GM12878 (cell line): Measurements from ENCODE around the gene GID8. TPM values are rescaled to one million over a fixed set of nuclear protein-coding genes. Genes with fewer than 3 reads are reported as not detected.

Experiments used
- ATAC-seq: fragments of 200-7000 bp; cut with Tn5 transposase; 3 replicates; pipeline ENCODE4 v1.9.1; 2020; ENCODE audit warnings: mild to moderate bottlenecking, moderate library complexity
- BruUV-seq: library from RNA; stranded (reverse); fragments of 400-500 nt; replicated peaks from 2 replicates; lab custom pipeline; 2021; lab: Mats Ljungman, UMichigan
- CTCF ChIA-PET: fragments of 300-600 bp; sonication (Branson Sonifier 250); formaldehyde crosslinking; extraction: SDS; loops from one replicate; lab custom pipeline; 2021; ENCODE audit warnings: inconsistent platforms; lab: Yijun Ruan, JAX
- POLR2A ChIA-PET: fragments of 350-600 bp; formaldehyde crosslinking; extraction: SDS; loops from one replicate; lab custom pipeline; 2021; ENCODE audit warnings: inconsistent platforms; lab: Charles Lee
- RAD21 ChIA-PET: fragments of 300-600 bp; sonication (Branson Sonifier 250); formaldehyde crosslinking; loops from one replicate; lab custom pipeline; 2023; ENCODE audit warnings: antibody characterized with exemption; ENCODE audit not compliant: unreplicated experiment; lab: Charles Lee
- SMC1A ChIA-PET: fragments of 300-600 bp; sonication (Branson Sonifier 250); formaldehyde crosslinking; loops from one replicate; lab custom pipeline; 2023; ENCODE audit not compliant: unreplicated experiment, uncharacterized antibody; lab: Charles Lee
- DNase-seq: peaks from one replicate; pipeline ENCODE4 v3.0.0-alpha.2; 2011; ENCODE audit warnings: low read depth, low spot score
- FAIRE-seq: peaks from 3 replicates; lab custom pipeline; 2011; peaks lifted over from hg19 to GRCh38; lab: Jason Lieb, UNC
- H2AFZ ChIP-seq: 2 replicates; pipeline ENCODE4 v1.6.0; 2011; ENCODE audit warnings: low read depth, low read length, control low read depth; ENCODE audit not compliant: control insufficient read depth
- H3K27ac ChIP-seq: 2 replicates; pipeline ENCODE4 v1.5.1; 2011; ENCODE audit warnings: control low read depth; ENCODE audit not compliant: control insufficient read depth, insufficient read depth
- H3K27me3 ChIP-seq, 2 experiments: replicated peaks in 1 of 2; 2 replicates each; pipeline versions ENCODE4 v1.6.0 to v1.6.1; 2011; ENCODE audit warnings: low read length in 1 of 2; ENCODE audit not compliant: control insufficient read depth in 2 of 2, insufficient read depth in 2 of 2
- H3K36me3 ChIP-seq, 2 experiments: 2 replicates each; pipeline ENCODE4 v1.5.1; 2011; ENCODE audit warnings: low read length in 1 of 2; ENCODE audit not compliant: control insufficient read depth in 2 of 2, insufficient read depth in 2 of 2
- H3K4me1 ChIP-seq: 2 replicates; pipeline ENCODE4 v1.6.1; 2011; ENCODE audit warnings: mild to moderate bottlenecking, low read length, moderate library complexity, mixed read lengths; ENCODE audit not compliant: control insufficient read depth, insufficient read depth
- H3K4me2 ChIP-seq: 2 replicates; pipeline ENCODE4 v1.6.0; 2011; ENCODE audit warnings: control low read depth; ENCODE audit not compliant: control insufficient read depth, insufficient read depth
- H3K4me3 ChIP-seq: fragments of 200-600 bp; sonication (generic); 2 replicates; pipeline ENCODE4 v1.5.1; 2016
- H3K79me2 ChIP-seq: 2 replicates; pipeline ENCODE4 v1.6.0; 2011; ENCODE audit warnings: low read length; ENCODE audit not compliant: control insufficient read depth, insufficient read depth
- H3K9ac ChIP-seq: 2 replicates; pipeline ENCODE4 v1.8.0; 2011; ENCODE audit warnings: low read length, control low read depth, mixed read lengths; ENCODE audit not compliant: control insufficient read depth, insufficient read depth
- H3K9me3 ChIP-seq: replicated peaks from 3 replicates; pipeline ENCODE4 v1.5.1; 2011; ENCODE audit warnings: mild to moderate bottlenecking, low read length; ENCODE audit not compliant: control insufficient read depth, insufficient read depth
- H4K20me1 ChIP-seq: 2 replicates; pipeline ENCODE4 v1.6.0; 2011; ENCODE audit not compliant: control insufficient read depth, insufficient read depth
- BCLAF1 ChIP-seq: fragments of 450-650 bp; IDR thresholded peaks from 2 replicates; pipeline ENCODE4 v1.6.1; 2017; ENCODE audit warnings: antibody characterized with exemption, mild to moderate bottlenecking, moderate library complexity
- BRCA1 ChIP-seq: IDR thresholded peaks from 2 replicates; pipeline ENCODE4 v1.6.1; 2011; ENCODE audit warnings: low read depth, low read length, improper control_type of control experiment
- CHD2 ChIP-seq: IDR thresholded peaks from 2 replicates; pipeline ENCODE4 v1.6.1; 2011; ENCODE audit warnings: low read depth, low read length, improper control_type of control experiment, borderline replicate concordance
- NRF1 ChIP-seq: conservative IDR thresholded peaks from 2 replicates; pipeline ENCODE4 v1.6.1; 2011; ENCODE audit warnings: mild to moderate bottlenecking, low read depth, low read length, improper control_type of control experiment
- PBX3 ChIP-seq: IDR thresholded peaks from 2 replicates; pipeline ENCODE4 v1.6.1; 2011; ENCODE audit warnings: mild to moderate bottlenecking, low read depth, low read length, moderate library complexity; ENCODE audit not compliant: insufficient replicate concordance
- SMAD1 ChIP-seq: fragments of 450-650 bp; IDR thresholded peaks from 2 replicates; pipeline ENCODE4 v1.6.1; 2018; ENCODE audit warnings: mild to moderate bottlenecking, low read depth; ENCODE audit not compliant: partially characterized antibody
- SMAD5 ChIP-seq: IDR thresholded peaks from 2 replicates; pipeline ENCODE4 v1.6.1; 2016; ENCODE audit warnings: antibody characterized with exemption, low read depth
- SREBF2 ChIP-seq: IDR thresholded peaks from 2 replicates; pipeline ENCODE4 v1.6.1; 2012; ENCODE audit warnings: mild to moderate bottlenecking, low read length
- TAF1 ChIP-seq: IDR thresholded peaks from 2 replicates; pipeline ENCODE4 v1.6.1; 2011; ENCODE audit warnings: mild to moderate bottlenecking, low read depth, low read length, borderline replicate concordance
- USF2 ChIP-seq: IDR thresholded peaks from 2 replicates; pipeline ENCODE4 v1.6.1; 2011; ENCODE audit warnings: low read depth, low read length, improper control_type of control experiment, borderline replicate concordance
- ZNF24 ChIP-seq: fragments of 450-650 bp; IDR thresholded peaks from 2 replicates; pipeline ENCODE4 v1.6.1; 2017; ENCODE audit warnings: antibody characterized with exemption, mild to moderate bottlenecking
- ZZZ3 ChIP-seq: IDR thresholded peaks from 2 replicates; pipeline ENCODE4 v1.6.1; 2011; ENCODE audit warnings: low read depth; ENCODE audit not compliant: control insufficient read depth, insufficient read length
- WGBS: methylation state at CpG from one replicate; pipeline ENCODE4 v1.1.6; 2016; ENCODE audit warnings: low lambda C conversion rate; ENCODE audit not compliant: insufficient replicate concordance, insufficient coverage; ENCODE audit errors: missing lambda C conversion rate; 5-methylcytosine and 5-hydroxymethylcytosine counted together
- in situ Hi-C: fragments of 300-500 bp; cut with MboI; formaldehyde crosslinking; loops from 9 replicates; pipeline ENCODE4 v1.14.3; 2018; ENCODE audit warnings: mixed read lengths
- intact Hi-C: fragments of 100-400 bp; cut with micrococcal nuclease; formaldehyde crosslinking; loops from one replicate; pipeline ENCODE4 v1.14.2; 2022; ENCODE audit not compliant: unreplicated experiment
- polyA plus RNA-seq, 11 experiments: library from polyadenylated mRNA; depleted of rRNA in 4 of 11; unstranded in 6 of 11; stranded (reverse) in 5 of 11; fragments of >200 nt; fragmentation: Nextera tagmentation in 4 of 11; fragmentation: Illumina TruSeq in 1 of 11; extraction: Ambion mirVana in 4 of 11; extraction: Trizol in 1 of 11; gene quantifications; 1 replicate in 1 of 11; 2 replicates in 10 of 11; pipeline versions ENCODE4 v1.2.1 to v1.2.3, GENCODE V29; 2011 to 2016; ENCODE audit warnings: inconsistent platforms in 2 of 11, missing spikeins in 2 of 11, low read depth in 1 of 11
- total RNA-seq, 4 experiments: library from RNA; depleted of rRNA in 3 of 4; stranded (reverse); fragments of >200 nt in 3 of 4; fragmentation: Illumina TruSeq in 1 of 4; extraction: Trizol in 1 of 4; gene quantifications; 2 replicates each; pipeline versions ENCODE4 v1.2.1 to v1.2.3, GENCODE V29; 2013 to 2021
- TF ChIP-seq, protein P1 (sequence below): IDR thresholded peaks from 2 replicates; pipeline ENCODE4 v1.6.1; 2012; ENCODE audit warnings: low read length, inconsistent platforms
- TF ChIP-seq, protein P2 (sequence below): IDR thresholded peaks from 2 replicates; pipeline ENCODE4 v1.6.1; 2011; ENCODE audit warnings: borderline replicate concordance, low read depth, mild to moderate bottlenecking, moderate library complexity, mixed read lengths, low read length; ENCODE audit not compliant: insufficient read depth; ENCODE audit errors: extremely low read length

The GID8 gene
- total and polyA plus RNA-seq, 10 of the 15 experiments (the other 5 are each of a cell fraction or from before 2014, with no cell fraction given) = 12.0 to 33.8 (median 22.2) TPM

- TF ChIP-seq SREBF2 (no peak), BRCA1 (no peak), TAF1 (no peak), ZZZ3 (no peak), ZNF24 (no peak)
Observed at GRCh38 chr20:62911701-62912280, 26.2 kb upstream of the GID8 start (continued).

- ATAC-seq = no peak
- H3K4me3 ChIP-seq = no peak overlapping the region
- H3K36me3 ChIP-seq = peaks cover 18 to 30% of the 10 kb centered on the region in 2 experiments
- 91% methylated on average over 7 of the region's 7 CpGs for WGBS
- POLR2A ChIA-PET = interaction anchor here (1.0 kb wide), 1 partner anchor 12 kb away, joined by 3 read pairs; no protein-coding TSS in a partner anchor
- no peak for FAIRE-seq
- no peak overlapping the region for H3K4me2 ChIP-seq
- no peak overlapping the region for H3K9ac ChIP-seq
- peaks cover 58% of the 10 kb centered on the region for H3K79me2 ChIP-seq
- DNase-seq = no peak
- no peaks in the 10 kb centered on the region for H3K9me3 ChIP-seq
- in situ Hi-C loops (no loop called here), intact Hi-C loops (no loop called here)
- BruUV-seq = no TSS peak
- no peak overlapping the region for H3K27ac ChIP-seq
- CTCF ChIA-PET = interaction anchor here (0.7 to 12.5 kb wide), 3 partner anchors 10 to 21 kb away, joined by 3 to 92 read pairs (median 7); no protein-coding TSS in a partner anchor
- H3K27me3 ChIP-seq = no peaks in the 10 kb centered on the region
- H2AFZ ChIP-seq = no peak overlapping the region
- RAD21 ChIA-PET = no interaction called here
- H3K4me1 ChIP-seq = peaks cover 11% of the 10 kb centered on the region
- SMC1A ChIA-PET = interaction anchor here (0.9 to 1.3 kb wide), 5 partner anchors 9 to 96 kb away, joined by 3 to 4 read pairs (median 3); no protein-coding TSS in a partner anchor
- H4K20me1 ChIP-seq = peaks cover 15% of the 10 kb centered on the region
- TF ChIP-seq SMAD1 (no peak), NRF1 (no peak), PBX3 (no peak), SMAD5 (no peak), USF2 (no peak), CHD2 (no peak), BCLAF1 (no peak)
- TF ChIP-seq, protein P1, sequence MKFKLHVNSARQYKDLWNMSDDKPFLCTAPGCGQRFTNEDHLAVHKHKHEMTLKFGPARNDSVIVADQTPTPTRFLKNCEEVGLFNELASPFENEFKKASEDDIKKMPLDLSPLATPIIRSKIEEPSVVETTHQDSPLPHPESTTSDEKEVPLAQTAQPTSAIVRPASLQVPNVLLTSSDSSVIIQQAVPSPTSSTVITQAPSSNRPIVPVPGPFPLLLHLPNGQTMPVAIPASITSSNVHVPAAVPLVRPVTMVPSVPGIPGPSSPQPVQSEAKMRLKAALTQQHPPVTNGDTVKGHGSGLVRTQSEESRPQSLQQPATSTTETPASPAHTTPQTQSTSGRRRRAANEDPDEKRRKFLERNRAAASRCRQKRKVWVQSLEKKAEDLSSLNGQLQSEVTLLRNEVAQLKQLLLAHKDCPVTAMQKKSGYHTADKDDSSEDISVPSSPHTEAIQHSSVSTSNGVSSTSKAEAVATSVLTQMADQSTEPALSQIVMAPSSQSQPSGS = no peak
- TF ChIP-seq, protein P2, sequence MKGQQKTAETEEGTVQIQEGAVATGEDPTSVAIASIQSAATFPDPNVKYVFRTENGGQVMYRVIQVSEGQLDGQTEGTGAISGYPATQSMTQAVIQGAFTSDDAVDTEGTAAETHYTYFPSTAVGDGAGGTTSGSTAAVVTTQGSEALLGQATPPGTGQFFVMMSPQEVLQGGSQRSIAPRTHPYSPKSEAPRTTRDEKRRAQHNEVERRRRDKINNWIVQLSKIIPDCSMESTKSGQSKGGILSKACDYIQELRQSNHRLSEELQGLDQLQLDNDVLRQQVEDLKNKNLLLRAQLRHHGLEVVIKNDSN = no peak
Observed at GRCh38 chr20:62913043-62913630, 24.8 kb upstream of the GID8 start.
